Stimulated activated CD8-positive, alpha-beta memory T cell treated with anti-CD3 and anti-CD28 coated beads, Interleukin-15, amount 100 ng/mL, for 4 hours (primary cell): ENCODE results near the gene CBY1.
"Not testable (repeated sequence)": the region's sequence is repeated elsewhere in the genome, so short reads cannot be mapped to it uniquely, and the experiment has no call there.

Experiments used
- DNase-seq, 2 donors: peaks; one replicate each; pipeline ENCODE4 v3.0.0-alpha.2; 2020; ENCODE audit warnings: low read depth in 2 of 2

Gene CBY1

GRCh38 chr22:38656256-38657044 is at the start of gene CBY1, which contains the start of gene FAM227A:
TSS of gene CBY1 (plus strand) at chr22:38656638. CDS start at chr22:38668055, 11,417 bp downstream.
TSS of gene FAM227A (minus strand) at chr22:38656392. CDS start at chr22:38650168, 6,224 bp downstream.
- DNase-seq = peak; percentile 65 to 74

GRCh38 chr22:38607680-38608079 is 48.8 kb upstream of the CBY1 start:
- DNase-seq = no peak

- no peak for DNase-seq
Measured at GRCh38 chr22:38608992-38609750, 47.3 kb upstream of the CBY1 start.

- no peak for DNase-seq
Measured at GRCh38 chr22:38610234-38610633, 46.2 kb upstream of the CBY1 start.

- DNase-seq = no peak
Measured at GRCh38 chr22:38611559-38611958, 44.9 kb upstream of the CBY1 start.

GRCh38 chr22:38612217-38613006 is 44.0 kb upstream of the CBY1 start:
- DNase-seq = no peak

- DNase-seq = no peak
Measured at GRCh38 chr22:38613588-38613987, 42.9 kb upstream of the CBY1 start.

- DNase-seq = no peak
Measured at GRCh38 chr22:38614332-38615063, 41.9 kb upstream of the CBY1 start.

GRCh38 chr22:38615064-38615405 is 41.4 kb upstream of the CBY1 start:
- not testable (repeated sequence) for DNase-seq

GRCh38 chr22:38618258-38618657 is 38.2 kb upstream of the CBY1 start:
- no peak for DNase-seq

- no peak for DNase-seq
Measured at GRCh38 chr22:38618682-38619081, 37.8 kb upstream of the CBY1 start.

GRCh38 chr22:38623351-38623750 is 33.1 kb upstream of the CBY1 start:
- DNase-seq = no peak

GRCh38 chr22:38628444-38628843 is 28.0 kb upstream of the CBY1 start:
- DNase-seq = no peak

GRCh38 chr22:38629108-38629507 is 27.3 kb upstream of the CBY1 start:
- no peak for DNase-seq

GRCh38 chr22:38631724-38632123 is 24.7 kb upstream of the CBY1 start:
- DNase-seq = no peak

- DNase-seq = no peak
Measured at GRCh38 chr22:38632528-38632927, 23.9 kb upstream of the CBY1 start.

GRCh38 chr22:38638216-38638615 is 18.2 kb upstream of the CBY1 start:
- no peak for DNase-seq

- DNase-seq = no peak
Measured at GRCh38 chr22:38638728-38639127, 17.7 kb upstream of the CBY1 start.

- no peak for DNase-seq
Measured at GRCh38 chr22:38641476-38642040, 14.9 kb upstream of the CBY1 start.

- DNase-seq = not testable (repeated sequence)
Measured at GRCh38 chr22:38644245-38644644, 12.2 kb upstream of the CBY1 start.

GRCh38 chr22:38645430-38645829 is 11.0 kb upstream of the CBY1 start:
- DNase-seq = no peak
